ENCODE results near the gene GLCCI1. TPM values are rescaled to one million over a fixed set of nuclear protein-coding genes. Genes with fewer than 3 reads are reported as not detected.

GLCCI1 gene
- total RNA-seq, 1 experiment from 2014 or later = 4.6 TPM

DNA sequence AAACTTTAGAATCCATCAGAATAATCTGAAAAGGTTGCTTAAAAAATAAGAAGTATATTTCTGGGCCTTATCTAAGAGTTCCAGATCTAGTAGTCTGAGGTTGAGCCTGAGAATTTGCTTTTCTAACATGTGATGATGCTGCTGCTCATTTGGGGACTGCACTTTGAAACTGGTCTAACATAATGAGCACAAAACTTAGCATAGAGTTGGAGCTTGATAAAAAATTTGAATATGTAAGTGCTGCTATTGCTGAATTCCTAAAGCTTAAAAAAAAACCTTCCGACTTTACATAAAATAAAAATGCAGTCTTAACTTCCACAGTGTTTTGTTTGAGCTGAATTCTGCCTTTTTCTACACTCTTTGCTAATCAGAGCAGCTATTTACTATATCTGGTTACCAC lies 48.8 kb downstream of the GLCCI1 start:
- no peaks in the 10 kb centered on the region for H3K36me3 ChIP-seq (ENCODE audit: control insufficient read depth in 1 of 2, insufficient read depth in 2 of 2, low read length in 2 of 2)
- intact Hi-C loops (cut with micrococcal nuclease) = no loop called here
- H2AFZ ChIP-seq (ENCODE audit: low read depth, low read length, poor library complexity, severe bottlenecking) = no peak overlapping the region
- no peak overlapping the region for H3K4me3 ChIP-seq (replicated peaks in 1 of 2; ENCODE audit: low read depth in 1 of 2, low read length in 2 of 2)
- no peak overlapping the region for H3K4me2 ChIP-seq (ENCODE audit: low read length)
- ChIA-PET POLR2A (no interaction called here), RAD21 (ENCODE audit: low non-redundant PET in 1 of 2, low total read pairs in 2 of 2, uncharacterized antibody in 2 of 2, unreplicated experiment in 2 of 2) (no interaction called here), CTCF (no interaction called here)
- H3K79me2 ChIP-seq (ENCODE audit: insufficient read depth, low read length) = no peaks in the 10 kb centered on the region
- no peaks in the 10 kb centered on the region for H3K9me2 ChIP-seq (ENCODE audit: insufficient read depth)
- no peaks in the 10 kb centered on the region for H3K27me3 ChIP-seq (ENCODE audit: insufficient read depth, low read length)
- TF ChIP-seq, protein P1, sequence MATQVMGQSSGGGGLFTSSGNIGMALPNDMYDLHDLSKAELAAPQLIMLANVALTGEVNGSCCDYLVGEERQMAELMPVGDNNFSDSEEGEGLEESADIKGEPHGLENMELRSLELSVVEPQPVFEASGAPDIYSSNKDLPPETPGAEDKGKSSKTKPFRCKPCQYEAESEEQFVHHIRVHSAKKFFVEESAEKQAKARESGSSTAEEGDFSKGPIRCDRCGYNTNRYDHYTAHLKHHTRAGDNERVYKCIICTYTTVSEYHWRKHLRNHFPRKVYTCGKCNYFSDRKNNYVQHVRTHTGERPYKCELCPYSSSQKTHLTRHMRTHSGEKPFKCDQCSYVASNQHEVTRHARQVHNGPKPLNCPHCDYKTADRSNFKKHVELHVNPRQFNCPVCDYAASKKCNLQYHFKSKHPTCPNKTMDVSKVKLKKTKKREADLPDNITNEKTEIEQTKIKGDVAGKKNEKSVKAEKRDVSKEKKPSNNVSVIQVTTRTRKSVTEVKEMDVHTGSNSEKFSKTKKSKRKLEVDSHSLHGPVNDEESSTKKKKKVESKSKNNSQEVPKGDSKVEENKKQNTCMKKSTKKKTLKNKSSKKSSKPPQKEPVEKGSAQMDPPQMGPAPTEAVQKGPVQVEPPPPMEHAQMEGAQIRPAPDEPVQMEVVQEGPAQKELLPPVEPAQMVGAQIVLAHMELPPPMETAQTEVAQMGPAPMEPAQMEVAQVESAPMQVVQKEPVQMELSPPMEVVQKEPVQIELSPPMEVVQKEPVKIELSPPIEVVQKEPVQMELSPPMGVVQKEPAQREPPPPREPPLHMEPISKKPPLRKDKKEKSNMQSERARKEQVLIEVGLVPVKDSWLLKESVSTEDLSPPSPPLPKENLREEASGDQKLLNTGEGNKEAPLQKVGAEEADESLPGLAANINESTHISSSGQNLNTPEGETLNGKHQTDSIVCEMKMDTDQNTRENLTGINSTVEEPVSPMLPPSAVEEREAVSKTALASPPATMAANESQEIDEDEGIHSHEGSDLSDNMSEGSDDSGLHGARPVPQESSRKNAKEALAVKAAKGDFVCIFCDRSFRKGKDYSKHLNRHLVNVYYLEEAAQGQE (IDR thresholded peaks at IDR 0.05; ENCODE audit: low read depth) = no peak
- TF ChIP-seq EZH2 (IDR thresholded peaks at IDR 0.05) (no peak), CEBPB (IDR thresholded peaks at IDR 0.05; ENCODE audit: low read depth) (no peak), SP1 (IDR thresholded peaks at IDR 0.05; ENCODE audit: low read depth) (no peak), EZH2phosphoT487 (IDR thresholded peaks at IDR 0.05; ENCODE audit: borderline replicate concordance) (no peak), SRF (IDR thresholded peaks at IDR 0.05; ENCODE audit: low read depth) (no peak), CBX3 (IDR thresholded peaks at IDR 0.05; ENCODE audit: low read depth) (no peak), POLR2AphosphoS5 (IDR thresholded peaks at IDR 0.05; ENCODE audit: low read depth, low read length) (no peak)
- no peaks in the 10 kb centered on the region for H4K20me1 ChIP-seq (ENCODE audit: insufficient read depth)
- no peak overlapping the region for H3K27ac ChIP-seq (ENCODE audit: low read depth, low read length)
- BruUV-seq (replicated peaks) = no TSS peak
- H3K4me1 ChIP-seq (ENCODE audit: control insufficient read depth in 1 of 2, insufficient read depth in 2 of 2, low read length in 2 of 2) = no peaks in the 10 kb centered on the region
- no peaks in the 10 kb centered on the region for H3K9me3 ChIP-seq (ENCODE audit: control insufficient read depth in 1 of 2, insufficient read depth in 1 of 2, low read depth in 1 of 2, low read length in 2 of 2)
- H3K9ac ChIP-seq (ENCODE audit: low read length) = no peak overlapping the region
- no peak for DNase-seq (ENCODE audit: low read depth, low spot score)
- ATAC-seq = no peak

DNA sequence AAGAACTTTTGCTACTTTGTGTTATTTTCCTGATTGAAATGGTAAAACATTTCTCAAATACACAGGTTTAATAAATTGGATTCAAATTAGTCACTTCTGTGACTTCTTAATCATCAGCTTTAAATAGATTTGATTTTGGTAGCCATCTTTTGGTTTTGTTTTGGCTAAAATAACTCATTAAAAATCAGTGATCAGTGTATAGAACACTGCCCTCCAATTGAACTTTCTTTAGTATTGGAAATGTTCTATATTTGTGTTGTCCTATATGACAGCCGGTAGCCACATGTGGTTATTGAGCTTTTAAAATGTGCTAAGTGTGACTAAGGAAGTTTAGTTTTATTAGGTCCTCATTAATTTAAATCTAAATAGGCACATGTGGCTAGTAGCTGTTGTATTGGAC lies 50.4 kb downstream of the GLCCI1 start:
- Histone ChIP-seq H3K9me3 (ENCODE audit: control insufficient read depth in 1 of 2, insufficient read depth in 1 of 2, low read depth in 1 of 2, low read length in 2 of 2) (no peaks in the 10 kb centered on the region), H3K9ac (ENCODE audit: low read length) (no peak overlapping the region), H3K27me3 (ENCODE audit: insufficient read depth, low read length) (no peaks in the 10 kb centered on the region), H3K9me2 (ENCODE audit: insufficient read depth) (no peaks in the 10 kb centered on the region), H3K4me1 (ENCODE audit: control insufficient read depth in 1 of 2, insufficient read depth in 2 of 2, low read length in 2 of 2) (no peaks in the 10 kb centered on the region), H3K4me3 (replicated peaks in 1 of 2; ENCODE audit: low read depth in 1 of 2, low read length in 2 of 2) (no peak overlapping the region), H2AFZ (ENCODE audit: low read depth, low read length, poor library complexity, severe bottlenecking) (no peak overlapping the region), H3K4me2 (ENCODE audit: low read length) (no peak overlapping the region), H3K36me3 (ENCODE audit: control insufficient read depth in 1 of 2, insufficient read depth in 2 of 2, low read length in 2 of 2) (no peaks in the 10 kb centered on the region), H3K27ac (ENCODE audit: low read depth, low read length) (no peak overlapping the region), H4K20me1 (ENCODE audit: insufficient read depth) (no peaks in the 10 kb centered on the region), H3K79me2 (ENCODE audit: insufficient read depth, low read length) (no peaks in the 10 kb centered on the region)
- DNase-seq (ENCODE audit: low read depth, low spot score) (no peak), ATAC-seq (no peak)
- ChIA-PET CTCF (interaction anchor here (1.1 kb wide), 1 partner anchor 20 kb away, joined by 3 read pairs; no protein-coding TSS in a partner anchor), RAD21 (ENCODE audit: low non-redundant PET in 1 of 2, low total read pairs in 2 of 2, uncharacterized antibody in 2 of 2, unreplicated experiment in 2 of 2) (no interaction called here), POLR2A (no interaction called here)
- no TSS peak for BruUV-seq (replicated peaks)
- intact Hi-C loops (cut with micrococcal nuclease) = no loop called here
- TF ChIP-seq, protein P2, sequence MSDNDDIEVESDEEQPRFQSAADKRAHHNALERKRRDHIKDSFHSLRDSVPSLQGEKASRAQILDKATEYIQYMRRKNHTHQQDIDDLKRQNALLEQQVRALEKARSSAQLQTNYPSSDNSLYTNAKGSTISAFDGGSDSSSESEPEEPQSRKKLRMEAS (IDR thresholded peaks at IDR 0.05) = no peak
- TF ChIP-seq TCF7L2 (IDR thresholded peaks at IDR 0.05; ENCODE audit: borderline replicate concordance, extremely low read depth, insufficient read depth, insufficient read length) (no peak), POLR2AphosphoS5 (IDR thresholded peaks at IDR 0.05; ENCODE audit: low read depth, low read length) (no peak)

Data from HCT116 (cell line).